ENCODE results near the gene MYRIP.

The MYRIP gene

GRCh38 chr3:39934696-39935095, 125.3 kb downstream of the MYRIP start:
- DNase-seq (ENCODE audit: low spot score): no peak
- no peak overlapping the region for H2BK15ac ChIP-seq (ENCODE audit: low read length)
- H3K9ac ChIP-seq (ENCODE audit: low read depth, low read length, poor library complexity): no peak overlapping the region
- no peak overlapping the region for H2BK120ac ChIP-seq (ENCODE audit: low read depth, low read length)
- no peak overlapping the region for H4K8ac ChIP-seq (ENCODE audit: low read depth, low read length)
- no peak overlapping the region for H3K4me2 ChIP-seq (ENCODE audit: insufficient read depth, low read length, poor library complexity, severe bottlenecking)
- H2BK12ac ChIP-seq (ENCODE audit: low read length): no peak overlapping the region
- H2AFZ ChIP-seq (ENCODE audit: low read length): no peak overlapping the region
- no peak overlapping the region for H3K14ac ChIP-seq (ENCODE audit: low read length)
- H2AK5ac ChIP-seq (ENCODE audit: low read depth, low read length): no peak overlapping the region
- H2BK5ac ChIP-seq (ENCODE audit: low read length): no peak overlapping the region
- H3K27ac ChIP-seq (replicated peaks; ENCODE audit: low read length): no peak overlapping the region
- no peak overlapping the region for H4K91ac ChIP-seq (ENCODE audit: low read depth, low read length, poor library complexity)
- no peaks in the 10 kb centered on the region for H3K27me3 ChIP-seq (ENCODE audit: control insufficient read depth in 3 of 3, insufficient read depth in 3 of 3, low read depth in 1 of 3, low read length in 3 of 3)
- H3K79me1 ChIP-seq (ENCODE audit: low read depth, low read length): no peaks in the 10 kb centered on the region
- H3K9me3 ChIP-seq (replicated peaks in 1 of 2; ENCODE audit: control insufficient read depth in 2 of 2, insufficient read depth in 1 of 2, low read depth in 1 of 2, low read length in 2 of 2): no peaks in the 10 kb centered on the region
- H3K18ac ChIP-seq (ENCODE audit: low read length): no peak overlapping the region
- no CpG with 5 or more reads among the region's 5 CpGs for WGBS, 2 donors (ENCODE audit: extremely low coverage in 2 of 2, insufficient read length in 2 of 2, insufficient replicate concordance in 1 of 2)
- no peaks in the 10 kb centered on the region for H3K4me1 ChIP-seq (ENCODE audit: control insufficient read depth in 2 of 2, insufficient read depth in 1 of 2, low read depth in 1 of 2, low read length in 2 of 2)
- no peak overlapping the region for H3K4me3 ChIP-seq (ENCODE audit: low read length in 2 of 2)
- H3K36me3 ChIP-seq (replicated peaks in 1 of 2; ENCODE audit: control insufficient read depth in 2 of 2, insufficient read depth in 2 of 2, low read length in 2 of 2): no peaks in the 10 kb centered on the region
- H3K23ac ChIP-seq (ENCODE audit: low read depth, low read length, poor library complexity): no peak overlapping the region
- no peak overlapping the region for H3K4ac ChIP-seq (ENCODE audit: low read length)

- Histone ChIP-seq H3K23ac (ENCODE audit: low read depth, low read length, poor library complexity) (no peak overlapping the region), H3K79me1 (ENCODE audit: low read depth, low read length) (no peaks in the 10 kb centered on the region), H3K9ac (ENCODE audit: low read depth, low read length, poor library complexity) (no peak overlapping the region), H3K36me3 (replicated peaks in 1 of 2; ENCODE audit: control insufficient read depth in 2 of 2, insufficient read depth in 2 of 2, low read length in 2 of 2) (no peaks in the 10 kb centered on the region), H2BK120ac (ENCODE audit: low read depth, low read length) (no peak overlapping the region), H2BK12ac (ENCODE audit: low read length) (no peak overlapping the region), H2AFZ (ENCODE audit: low read length) (no peak overlapping the region), H3K27me3 (ENCODE audit: control insufficient read depth in 3 of 3, insufficient read depth in 3 of 3, low read depth in 1 of 3, low read length in 3 of 3) (no peaks in the 10 kb centered on the region), H2BK5ac (ENCODE audit: low read length) (no peak overlapping the region), H4K91ac (ENCODE audit: low read depth, low read length, poor library complexity) (no peak overlapping the region), H4K8ac (ENCODE audit: low read depth, low read length) (no peak overlapping the region), H3K4me3 (ENCODE audit: low read length in 2 of 2) (no peak overlapping the region), H3K27ac (replicated peaks; ENCODE audit: low read length) (no peak overlapping the region), H3K9me3 (replicated peaks in 1 of 2; ENCODE audit: control insufficient read depth in 2 of 2, insufficient read depth in 1 of 2, low read depth in 1 of 2, low read length in 2 of 2) (no peaks in the 10 kb centered on the region), H3K14ac (ENCODE audit: low read length) (no peak overlapping the region), H3K4me1 (ENCODE audit: control insufficient read depth in 2 of 2, insufficient read depth in 1 of 2, low read depth in 1 of 2, low read length in 2 of 2) (no peaks in the 10 kb centered on the region), H2AK5ac (ENCODE audit: low read depth, low read length) (no peak overlapping the region), H3K18ac (ENCODE audit: low read length) (no peak overlapping the region), H3K4ac (ENCODE audit: low read length) (no peak overlapping the region), H3K4me2 (ENCODE audit: insufficient read depth, low read length, poor library complexity, severe bottlenecking) (no peak overlapping the region), H2BK15ac (ENCODE audit: low read length) (no peak overlapping the region)
- WGBS, 2 donors (ENCODE audit: extremely low coverage in 2 of 2, insufficient read length in 2 of 2, insufficient replicate concordance in 1 of 2): no CpG with 5 or more reads among the region's 1 CpG
- no peak for DNase-seq (ENCODE audit: low spot score)
These were observed 125.9 kb downstream of the MYRIP start for GRCh38 chr3:39935261-39935660.

- no peaks in the 10 kb centered on the region for H3K36me3 ChIP-seq (replicated peaks in 1 of 2; ENCODE audit: control insufficient read depth in 2 of 2, insufficient read depth in 2 of 2, low read length in 2 of 2)
- H2BK15ac ChIP-seq (ENCODE audit: low read length): no peak overlapping the region
- H4K91ac ChIP-seq (ENCODE audit: low read depth, low read length, poor library complexity): no peak overlapping the region
- H3K18ac ChIP-seq (ENCODE audit: low read length): no peak overlapping the region
- no peak overlapping the region for H2AK5ac ChIP-seq (ENCODE audit: low read depth, low read length)
- H3K14ac ChIP-seq (ENCODE audit: low read length): no peak overlapping the region
- no peak overlapping the region for H2AFZ ChIP-seq (ENCODE audit: low read length)
- no peak overlapping the region for H3K27ac ChIP-seq (replicated peaks; ENCODE audit: low read length)
- H3K9ac ChIP-seq (ENCODE audit: low read depth, low read length, poor library complexity): no peak overlapping the region
- H3K4me2 ChIP-seq (ENCODE audit: insufficient read depth, low read length, poor library complexity, severe bottlenecking): no peak overlapping the region
- H2BK12ac ChIP-seq (ENCODE audit: low read length): no peak overlapping the region
- no peak overlapping the region for H2BK5ac ChIP-seq (ENCODE audit: low read length)
- H3K4me3 ChIP-seq (ENCODE audit: low read length in 2 of 2): no peak overlapping the region
- H3K9me3 ChIP-seq (replicated peaks in 1 of 2; ENCODE audit: control insufficient read depth in 2 of 2, insufficient read depth in 1 of 2, low read depth in 1 of 2, low read length in 2 of 2): no peaks in the 10 kb centered on the region
- H3K4ac ChIP-seq (ENCODE audit: low read length): no peak overlapping the region
- H3K79me1 ChIP-seq (ENCODE audit: low read depth, low read length): no peaks in the 10 kb centered on the region
- no CpG with 5 or more reads among the region's 1 CpG for WGBS, 2 donors (ENCODE audit: extremely low coverage in 2 of 2, insufficient read length in 2 of 2, insufficient replicate concordance in 1 of 2)
- H3K4me1 ChIP-seq (ENCODE audit: control insufficient read depth in 2 of 2, insufficient read depth in 1 of 2, low read depth in 1 of 2, low read length in 2 of 2): no peaks in the 10 kb centered on the region
- no peak overlapping the region for H3K23ac ChIP-seq (ENCODE audit: low read depth, low read length, poor library complexity)
- no peaks in the 10 kb centered on the region for H3K27me3 ChIP-seq (ENCODE audit: control insufficient read depth in 3 of 3, insufficient read depth in 3 of 3, low read depth in 1 of 3, low read length in 3 of 3)
- H4K8ac ChIP-seq (ENCODE audit: low read depth, low read length): no peak overlapping the region
- no peak for DNase-seq (ENCODE audit: low spot score)
- no peak overlapping the region for H2BK120ac ChIP-seq (ENCODE audit: low read depth, low read length)
These were observed 127.4 kb downstream of the MYRIP start for GRCh38 chr3:39936848-39937247.

DNA sequence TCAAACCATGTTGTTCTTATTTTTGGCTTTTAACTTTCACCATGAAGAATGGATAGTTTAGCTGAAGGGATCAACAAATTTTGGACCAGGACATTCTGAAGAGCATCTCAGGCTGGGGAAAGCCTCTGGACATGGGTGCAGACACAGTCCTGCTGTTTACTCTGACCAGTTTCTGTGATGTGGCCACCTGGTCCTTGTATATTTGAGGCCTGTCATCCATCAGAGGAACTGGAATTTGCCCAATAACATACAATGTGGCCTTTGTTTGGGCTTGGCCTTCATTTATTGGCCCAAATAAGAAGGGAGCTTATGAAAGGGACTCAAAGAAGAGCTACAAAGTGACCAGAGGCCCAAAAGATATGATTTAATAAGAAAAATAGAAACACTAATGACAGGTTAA, 127.9 kb downstream of the MYRIP start:
- no peak for DNase-seq (ENCODE audit: low spot score)
- no peak overlapping the region for H2BK15ac ChIP-seq (ENCODE audit: low read length)
- no peaks in the 10 kb centered on the region for H3K79me1 ChIP-seq (ENCODE audit: low read depth, low read length)
- no peak overlapping the region for H3K23ac ChIP-seq (ENCODE audit: low read depth, low read length, poor library complexity)
- no peak overlapping the region for H3K4me2 ChIP-seq (ENCODE audit: insufficient read depth, low read length, poor library complexity, severe bottlenecking)
- no peak overlapping the region for H2AK5ac ChIP-seq (ENCODE audit: low read depth, low read length)
- no peak overlapping the region for H3K4ac ChIP-seq (ENCODE audit: low read length)
- no peak overlapping the region for H2BK12ac ChIP-seq (ENCODE audit: low read length)
- no peak overlapping the region for H3K27ac ChIP-seq (replicated peaks; ENCODE audit: low read length)
- H2BK5ac ChIP-seq (ENCODE audit: low read length): no peak overlapping the region
- no peaks in the 10 kb centered on the region for H3K9me3 ChIP-seq (replicated peaks in 1 of 2; ENCODE audit: control insufficient read depth in 2 of 2, insufficient read depth in 1 of 2, low read depth in 1 of 2, low read length in 2 of 2)
- no peak overlapping the region for H3K9ac ChIP-seq (ENCODE audit: low read depth, low read length, poor library complexity)
- H2BK120ac ChIP-seq (ENCODE audit: low read depth, low read length): no peak overlapping the region
- H3K4me1 ChIP-seq (ENCODE audit: control insufficient read depth in 2 of 2, insufficient read depth in 1 of 2, low read depth in 1 of 2, low read length in 2 of 2): no peaks in the 10 kb centered on the region
- no peak overlapping the region for H4K8ac ChIP-seq (ENCODE audit: low read depth, low read length)
- H3K18ac ChIP-seq (ENCODE audit: low read length): no peak overlapping the region
- no peaks in the 10 kb centered on the region for H3K36me3 ChIP-seq (replicated peaks in 1 of 2; ENCODE audit: control insufficient read depth in 2 of 2, insufficient read depth in 2 of 2, low read length in 2 of 2)
- H3K14ac ChIP-seq (ENCODE audit: low read length): no peak overlapping the region
- no peak overlapping the region for H3K4me3 ChIP-seq (ENCODE audit: low read length in 2 of 2)
- H2AFZ ChIP-seq (ENCODE audit: low read length): no peak overlapping the region
- H3K27me3 ChIP-seq (ENCODE audit: control insufficient read depth in 3 of 3, insufficient read depth in 3 of 3, low read depth in 1 of 3, low read length in 3 of 3): no peaks in the 10 kb centered on the region
- H4K91ac ChIP-seq (ENCODE audit: low read depth, low read length, poor library complexity): no peak overlapping the region
